ENCODE data around the gene NAV1.
"Not testable (repeated sequence)": the region's sequence is repeated elsewhere in the genome, so short reads cannot be mapped to it uniquely, and the experiment has no call there.

NAV1 gene

GRCh38 chr1:201545851-201546492 lies 7.0 kb downstream of the NAV1 start:
- DNase-seq (ENCODE audit: low read depth in 1 of 2, low spot score in 1 of 2) = no peak

GRCh38 chr1:201549522-201549921 lies 10.6 kb downstream of the NAV1 start:
- DNase-seq (ENCODE audit: low read depth in 1 of 2, low spot score in 1 of 2) = not testable (repeated sequence)

GRCh38 chr1:201551096-201551495 lies 12.2 kb downstream of the NAV1 start:
- no peak for DNase-seq (ENCODE audit: low read depth in 1 of 2, low spot score in 1 of 2)

GRCh38 chr1:201551877-201552731 lies 13.2 kb downstream of the NAV1 start:
- no peak for DNase-seq (ENCODE audit: low read depth in 1 of 2, low spot score in 1 of 2)

GRCh38 chr1:201552941-201553351 lies 14.0 kb downstream of the NAV1 start:
- DNase-seq (ENCODE audit: low read depth in 1 of 2, low spot score in 1 of 2) = no peak

- DNase-seq (ENCODE audit: low read depth in 1 of 2, low spot score in 1 of 2) = no peak
Observed at GRCh38 chr1:201553496-201554189, 14.7 kb downstream of the NAV1 start.

- no peak for DNase-seq (ENCODE audit: low read depth in 1 of 2, low spot score in 1 of 2)
Observed at GRCh38 chr1:201554190-201554600, 15.3 kb downstream of the NAV1 start.

- DNase-seq (ENCODE audit: low read depth in 1 of 2, low spot score in 1 of 2) = no peak
Observed at GRCh38 chr1:201554789-201555592, 16.1 kb downstream of the NAV1 start.

GRCh38 chr1:201555593-201555945 lies 16.6 kb downstream of the NAV1 start:
- no peak for DNase-seq (ENCODE audit: low read depth in 1 of 2, low spot score in 1 of 2)

- no peak for DNase-seq (ENCODE audit: low read depth in 1 of 2, low spot score in 1 of 2)
Observed at GRCh38 chr1:201556841-201557571, 18.1 kb downstream of the NAV1 start.

GRCh38 chr1:201557572-201557958 lies 18.6 kb downstream of the NAV1 start:
- DNase-seq (ENCODE audit: low read depth in 1 of 2, low spot score in 1 of 2) = no peak

- peak; percentile 30 to 56 for DNase-seq (ENCODE audit: low read depth in 1 of 2, low spot score in 1 of 2)
Observed at GRCh38 chr1:201559679-201560162, 20.8 kb downstream of the NAV1 start.

GRCh38 chr1:201560328-201561194 lies 21.6 kb downstream of the NAV1 start:
- DNase-seq (ENCODE audit: low read depth in 1 of 2, low spot score in 1 of 2) = no peak

GRCh38 chr1:201561195-201561564 lies 22.3 kb downstream of the NAV1 start:
- DNase-seq (ENCODE audit: low read depth in 1 of 2, low spot score in 1 of 2) = no peak

- DNase-seq (ENCODE audit: low read depth in 1 of 2, low spot score in 1 of 2) = no peak
Observed at GRCh38 chr1:201561601-201562000, 22.7 kb downstream of the NAV1 start.

GRCh38 chr1:201562257-201562656 lies 23.3 kb downstream of the NAV1 start:
- DNase-seq (ENCODE audit: low read depth in 1 of 2, low spot score in 1 of 2) = no peak

- no peak for DNase-seq (ENCODE audit: low read depth in 1 of 2, low spot score in 1 of 2)
Observed at GRCh38 chr1:201562659-201563405, 23.9 kb downstream of the NAV1 start.

- no peak for DNase-seq (ENCODE audit: low read depth in 1 of 2, low spot score in 1 of 2)
Observed at GRCh38 chr1:201563406-201563780, 24.5 kb downstream of the NAV1 start.

- no peak for DNase-seq (ENCODE audit: low read depth in 1 of 2, low spot score in 1 of 2)
Observed at GRCh38 chr1:201563941-201564340, 25.0 kb downstream of the NAV1 start.

Measured in activated CD4-positive, alpha-beta T cell treated with anti-CD3 and anti-CD28 coated beads, Interleukin-2, amount 50 U/mL, for 24 hours (primary cell).